NCI-H1930 (cell line): Measurements from ENCODE around the gene ZBED4.
"Not testable (repeated sequence)": the region's sequence is repeated elsewhere in the genome, so short reads cannot be mapped to it uniquely, and the experiment has no call there.

ENCODE experiments used
- DNase-seq, 2 experiments: peaks; one replicate each; lab custom pipeline; 2025; lab: John Stamatoyannopoulos, UW

Gene ZBED4

DNA sequence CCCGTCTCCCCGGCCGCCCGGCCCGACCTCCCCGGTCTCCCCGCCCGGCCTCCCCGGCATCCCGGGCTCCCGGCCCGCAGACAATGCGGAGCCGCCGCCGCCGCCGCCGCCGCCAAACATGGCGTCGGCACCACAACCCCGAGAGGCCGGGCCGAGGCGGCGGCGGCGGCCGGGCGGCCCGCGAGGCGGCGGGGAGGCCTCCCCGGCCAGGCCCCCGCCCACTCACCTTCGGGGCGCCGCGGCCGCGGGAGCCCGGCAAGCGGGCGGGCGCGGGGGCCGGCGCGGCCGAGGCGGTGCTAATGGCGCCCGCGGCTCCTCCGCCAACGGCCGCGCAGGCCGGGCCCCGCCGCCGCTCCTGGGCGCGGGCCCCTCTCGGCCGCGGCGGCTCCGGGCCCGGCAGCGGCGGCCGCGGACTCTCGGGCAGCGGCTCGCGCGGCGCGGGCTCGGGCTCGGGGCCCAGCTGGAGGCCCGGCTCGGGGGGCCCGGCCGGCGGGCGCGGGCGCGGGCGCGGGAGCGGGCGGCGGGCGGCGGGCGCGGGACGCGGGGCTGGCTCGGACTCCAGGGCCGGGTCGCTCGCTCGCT lies 26.3 kb upstream of the ZBED4 start:
- DNase-seq = no peak

DNA sequence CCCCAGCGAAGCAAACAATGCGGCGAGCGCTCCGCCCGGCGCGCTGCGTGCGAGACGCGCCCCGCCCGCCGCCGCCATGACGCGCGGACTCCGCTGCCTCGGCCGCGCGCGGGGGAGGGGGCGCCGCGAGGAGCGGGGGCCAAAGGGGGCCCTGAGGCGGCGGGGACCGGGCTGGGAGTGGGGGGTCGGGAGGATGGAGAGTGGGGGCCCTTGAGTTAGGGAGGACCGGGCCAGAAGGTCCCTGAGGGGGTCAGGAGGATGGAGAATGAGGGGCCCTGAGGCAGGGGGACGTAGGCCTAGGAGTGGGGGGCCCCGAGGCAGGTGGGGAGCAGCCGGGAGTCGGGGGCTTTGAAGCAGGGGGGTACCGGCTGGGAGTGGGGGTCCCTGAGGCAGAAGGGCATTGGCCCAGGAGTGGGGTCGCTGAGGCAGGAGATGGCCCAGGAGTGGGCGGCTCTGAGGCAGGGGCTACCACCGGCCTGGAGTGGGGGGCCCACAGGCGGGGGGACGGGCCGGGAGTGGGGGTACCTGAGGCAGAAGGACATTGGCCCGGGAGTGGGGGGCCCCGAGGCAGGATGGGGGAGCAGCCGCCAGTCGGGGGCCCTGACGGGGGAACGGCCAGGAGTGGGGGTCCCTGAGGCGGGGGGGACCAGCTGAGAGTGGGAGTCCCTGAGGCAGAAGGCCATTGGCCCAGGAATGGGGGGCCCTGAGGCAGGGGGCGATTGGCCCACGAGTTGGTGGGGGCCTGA lies 25.6 kb upstream of the ZBED4 start, which contains the start of gene BRD1:
Gene BRD1, minus strand, starts transcription at position 21 of the 746 bp plus-strand sequence. CDS start 3,556 bp downstream, outside the sequence.
- DNase-seq = peak in 1 of 2 experiments; percentile 67

DNA sequence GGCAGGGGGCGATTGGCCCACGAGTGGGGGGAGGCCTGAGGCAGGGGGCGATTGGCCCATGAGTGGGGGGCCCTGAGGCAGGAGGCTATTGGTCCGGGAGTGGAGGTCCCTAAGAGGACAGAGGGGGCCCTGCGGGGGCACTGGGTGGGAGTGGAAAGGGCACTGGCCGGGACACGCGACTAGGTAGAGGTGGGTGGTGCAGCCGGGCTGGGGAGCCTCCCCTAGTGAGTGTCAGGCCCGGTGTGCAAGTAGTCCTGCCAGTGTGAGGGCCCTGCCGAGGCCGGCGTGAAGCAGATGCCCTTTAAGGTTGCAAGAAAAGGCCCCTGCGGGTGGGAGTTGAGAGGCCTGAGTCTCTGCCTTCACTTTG lies 25.1 kb upstream of the ZBED4 start:
- DNase-seq = no peak

DNA sequence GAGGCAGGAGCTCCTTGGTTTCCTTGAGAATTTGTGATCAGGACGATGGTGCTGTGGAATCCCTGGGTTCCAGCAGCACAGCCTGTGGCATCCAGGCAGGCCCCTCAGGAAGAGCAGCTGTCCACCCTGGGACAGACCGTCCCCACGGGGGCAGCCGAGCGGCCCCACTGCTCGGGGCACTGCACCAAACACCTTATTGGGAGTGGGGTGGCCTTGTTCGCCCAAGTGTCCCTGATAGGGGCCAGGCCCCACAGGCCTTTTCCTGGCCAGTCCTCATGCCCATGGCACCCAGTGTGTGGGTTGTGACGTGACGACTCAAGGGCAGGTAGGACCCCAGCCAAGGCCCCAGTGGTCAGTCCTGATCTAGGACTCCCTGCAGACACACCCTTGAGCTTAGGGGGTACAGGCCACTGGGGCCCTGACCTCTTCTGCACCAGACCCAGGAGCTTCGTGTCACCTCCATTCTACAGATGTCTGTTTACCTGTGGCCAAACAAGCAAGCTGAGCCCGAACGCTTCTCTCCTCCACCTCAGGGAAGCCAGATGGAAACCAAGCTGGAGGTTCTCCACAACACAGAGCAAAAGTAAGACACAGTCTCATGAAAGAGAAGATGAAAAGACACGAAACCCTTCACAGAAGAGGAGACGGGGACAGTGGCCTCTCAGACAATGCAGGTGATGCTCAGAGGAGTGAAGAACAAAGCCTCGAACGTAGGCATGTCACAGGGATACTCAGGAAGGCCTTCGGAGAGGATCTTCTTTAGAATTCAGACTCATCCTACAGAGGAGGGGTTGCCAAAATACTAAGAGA lies 24.4 kb upstream of the ZBED4 start:
- DNase-seq = no peak

DNA sequence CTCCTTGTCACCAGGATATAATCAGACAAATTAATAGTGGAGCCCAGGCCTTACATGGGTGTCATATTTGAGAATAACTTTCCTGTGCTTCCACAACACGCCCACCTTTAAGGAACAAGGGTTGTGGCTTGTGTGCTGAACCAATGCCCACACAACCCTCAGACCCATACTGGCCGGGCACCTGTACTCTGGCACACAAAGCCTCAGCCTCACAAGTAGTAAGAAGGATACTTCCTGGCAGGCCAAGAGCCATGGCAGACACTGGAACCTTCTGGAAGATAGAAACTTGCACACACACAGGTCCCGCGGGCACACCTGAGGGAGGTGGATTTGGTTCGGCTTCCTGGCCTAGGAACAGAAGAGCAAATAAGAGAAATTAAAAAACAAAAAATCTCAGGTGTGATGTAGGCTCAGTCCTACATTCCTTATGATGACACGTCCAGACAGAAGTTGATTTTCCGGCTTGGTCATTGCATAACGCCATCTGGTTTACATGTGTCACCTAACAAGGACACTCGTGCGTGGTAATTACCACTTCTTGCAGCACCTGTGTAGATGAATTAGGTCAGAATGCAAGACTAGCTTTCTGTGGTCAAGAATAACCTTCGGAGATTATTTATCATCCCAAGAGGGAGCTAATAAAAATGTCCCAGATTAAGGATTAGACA lies 20.2 kb upstream of the ZBED4 start:
- no peak for DNase-seq

DNA sequence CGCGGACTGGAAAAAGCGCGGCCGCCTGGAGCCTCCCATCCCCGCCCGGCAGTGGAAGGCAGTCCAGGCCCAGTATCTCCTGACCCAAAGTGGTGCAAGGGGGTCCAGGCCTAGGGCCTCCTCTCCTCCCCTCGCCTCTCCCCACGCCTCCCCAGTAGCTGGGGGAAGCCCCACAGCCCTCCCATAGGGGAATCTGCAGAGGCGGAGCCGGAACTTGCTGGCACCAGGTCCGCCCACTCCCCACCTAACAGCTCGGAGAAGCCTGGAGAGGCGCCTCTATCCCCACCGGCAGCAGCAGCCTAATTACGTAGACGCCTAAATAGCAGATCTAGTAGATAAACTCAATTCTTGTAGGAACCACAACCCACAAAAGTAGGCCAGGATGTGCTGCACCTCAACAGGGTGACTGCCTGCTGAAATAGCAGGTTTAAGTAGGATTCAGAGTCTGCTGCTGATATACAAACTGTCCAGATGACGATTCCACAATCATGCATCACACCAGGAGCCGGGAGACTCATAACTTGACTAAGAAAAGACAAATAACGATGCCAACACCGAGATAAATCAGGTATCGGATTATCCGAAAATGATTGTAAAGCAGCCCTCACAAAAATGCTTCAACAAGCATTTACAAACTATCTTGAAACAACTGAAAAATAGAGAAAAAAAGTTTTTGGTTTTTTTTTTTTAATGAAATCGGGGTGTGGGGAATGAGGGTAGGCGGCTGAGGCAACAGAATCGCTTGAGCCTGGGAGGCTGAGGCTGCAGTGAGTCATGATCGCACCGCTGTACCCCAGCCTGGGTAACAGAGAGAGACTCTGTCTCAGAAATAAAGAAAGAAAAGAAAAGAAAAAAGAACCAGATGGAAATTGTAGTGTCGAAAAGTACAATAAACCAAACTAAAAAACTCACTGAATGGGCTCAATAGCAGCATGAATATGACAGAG lies 14.6 kb upstream of the ZBED4 start:
- no peak for DNase-seq

DNA sequence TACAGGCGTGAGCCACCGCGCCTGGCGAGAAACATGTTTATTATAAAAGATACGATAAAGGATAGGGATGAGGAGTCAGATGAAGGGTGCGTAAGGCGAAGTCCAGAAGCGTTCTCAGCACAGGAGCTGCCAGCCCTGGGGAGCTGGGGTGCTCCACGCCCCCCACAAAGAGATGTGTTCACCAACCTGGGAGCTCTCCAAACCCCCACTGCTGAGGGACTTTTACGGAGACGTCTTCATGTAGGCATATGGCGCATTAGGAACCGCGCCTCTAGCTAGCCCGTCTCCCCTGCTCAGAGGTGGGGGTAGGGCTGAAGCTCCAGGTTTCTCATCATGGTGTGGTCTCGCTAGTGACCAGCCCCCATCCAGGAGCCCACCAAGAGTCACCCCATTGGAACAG lies 8.4 kb upstream of the ZBED4 start:
- no peak for DNase-seq

DNA sequence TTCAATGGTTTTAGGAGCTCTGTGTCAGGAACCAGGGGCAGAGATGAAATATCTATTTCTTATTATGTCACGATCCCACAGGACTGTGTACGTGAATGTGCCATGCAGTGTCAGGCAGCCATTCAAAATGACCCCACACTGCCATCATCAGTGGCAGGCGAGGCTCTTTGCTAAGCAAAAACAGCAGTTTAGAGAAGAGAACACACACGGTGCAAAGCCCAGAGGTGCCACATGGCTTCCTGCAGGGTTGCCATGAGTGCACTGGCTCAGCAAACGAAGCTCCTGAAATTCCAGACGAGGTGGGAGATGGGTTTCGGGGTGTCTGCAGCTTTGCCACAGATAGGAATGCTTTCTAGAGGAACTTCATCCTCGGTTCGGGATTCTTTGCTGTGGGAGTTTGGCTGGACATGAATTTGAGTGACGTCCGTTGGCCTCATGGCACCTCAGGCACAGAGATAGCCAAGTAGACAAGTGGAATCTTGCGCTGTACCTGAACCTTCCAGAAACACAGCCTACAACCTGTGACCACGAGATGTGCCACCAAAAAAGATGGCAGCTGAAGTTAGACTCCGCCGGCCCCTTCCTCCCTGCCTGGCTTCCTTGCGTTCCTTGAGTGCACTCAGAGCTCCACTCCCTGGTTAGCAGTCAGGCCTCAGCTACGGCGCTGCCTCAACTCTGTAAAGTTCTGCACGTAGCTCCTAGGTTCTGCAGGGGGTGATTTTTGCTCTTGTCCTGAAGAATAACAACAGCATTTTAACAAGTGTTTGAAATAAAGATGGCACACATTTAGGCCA lies 7.8 kb upstream of the ZBED4 start:
- DNase-seq = no peak

DNA sequence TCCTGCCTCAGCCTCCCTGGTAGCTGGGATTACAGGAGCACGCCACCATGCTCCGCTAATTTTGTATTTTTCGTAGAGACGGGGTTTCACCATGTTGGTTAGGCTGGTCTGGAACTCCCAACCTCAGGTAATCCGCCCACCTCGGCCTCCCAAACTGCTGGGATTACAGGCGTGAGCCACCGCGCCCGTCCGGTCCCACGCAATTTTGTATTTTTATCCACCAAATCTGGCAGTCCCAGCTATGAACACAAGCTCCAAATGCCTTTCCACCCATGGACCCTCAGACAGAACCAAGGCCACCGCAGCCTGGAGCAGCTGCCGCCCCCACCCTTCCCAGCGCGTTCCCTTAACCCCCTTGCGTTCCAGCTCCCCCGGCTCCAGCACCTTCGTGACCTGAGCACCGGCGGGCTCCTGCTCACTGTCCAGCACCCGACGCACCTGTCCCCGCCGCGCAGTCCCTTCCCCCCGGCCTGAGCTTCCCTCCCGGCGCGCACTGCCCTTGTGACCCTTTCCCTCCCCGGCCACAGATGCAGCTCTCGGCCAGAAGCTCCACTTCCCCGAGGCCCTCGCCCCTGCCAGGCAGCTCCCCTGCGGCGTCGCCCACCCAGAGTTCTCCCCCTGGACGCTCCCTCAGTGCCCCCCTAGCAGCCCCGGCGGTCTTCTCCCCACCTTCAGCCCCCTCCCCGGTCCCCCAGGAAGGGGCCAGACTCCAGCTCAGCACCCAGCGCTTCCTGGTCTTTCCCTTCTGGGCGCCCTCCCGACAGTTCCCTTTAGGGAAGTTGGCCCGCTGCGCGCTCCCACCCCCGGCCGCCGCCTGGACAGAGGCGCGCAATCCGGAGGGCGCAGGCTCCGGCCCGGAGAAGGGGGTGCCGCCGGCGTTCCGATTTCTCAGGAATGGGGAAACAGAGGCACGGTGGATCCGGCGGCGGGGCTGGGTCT lies 5.6 kb upstream of the ZBED4 start:
- DNase-seq = no peak

DNA sequence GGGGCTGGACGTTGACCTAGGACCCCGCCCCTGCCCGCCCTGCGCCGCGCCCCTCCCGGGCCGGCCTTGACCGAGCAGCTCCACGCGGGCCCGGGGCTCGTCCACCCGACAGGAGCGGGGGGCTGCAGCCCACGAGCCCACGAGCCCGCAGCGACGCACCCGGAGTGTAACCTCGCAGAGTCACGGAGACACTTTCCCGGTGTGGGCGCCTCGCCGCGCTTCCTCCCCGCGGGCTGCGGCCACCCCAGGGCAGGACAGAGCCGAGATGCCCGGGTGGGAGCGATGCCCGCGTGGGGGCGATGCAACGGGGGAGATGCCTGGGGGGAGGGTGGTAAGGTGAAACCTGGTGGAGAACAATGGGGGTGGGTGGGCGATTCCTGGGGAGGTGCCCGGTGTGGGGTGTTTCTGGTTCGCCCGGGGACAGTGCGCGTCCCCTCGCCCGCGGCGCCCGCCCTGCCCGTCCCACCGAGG lies 4.9 kb upstream of the ZBED4 start:
- DNase-seq = no peak

DNA sequence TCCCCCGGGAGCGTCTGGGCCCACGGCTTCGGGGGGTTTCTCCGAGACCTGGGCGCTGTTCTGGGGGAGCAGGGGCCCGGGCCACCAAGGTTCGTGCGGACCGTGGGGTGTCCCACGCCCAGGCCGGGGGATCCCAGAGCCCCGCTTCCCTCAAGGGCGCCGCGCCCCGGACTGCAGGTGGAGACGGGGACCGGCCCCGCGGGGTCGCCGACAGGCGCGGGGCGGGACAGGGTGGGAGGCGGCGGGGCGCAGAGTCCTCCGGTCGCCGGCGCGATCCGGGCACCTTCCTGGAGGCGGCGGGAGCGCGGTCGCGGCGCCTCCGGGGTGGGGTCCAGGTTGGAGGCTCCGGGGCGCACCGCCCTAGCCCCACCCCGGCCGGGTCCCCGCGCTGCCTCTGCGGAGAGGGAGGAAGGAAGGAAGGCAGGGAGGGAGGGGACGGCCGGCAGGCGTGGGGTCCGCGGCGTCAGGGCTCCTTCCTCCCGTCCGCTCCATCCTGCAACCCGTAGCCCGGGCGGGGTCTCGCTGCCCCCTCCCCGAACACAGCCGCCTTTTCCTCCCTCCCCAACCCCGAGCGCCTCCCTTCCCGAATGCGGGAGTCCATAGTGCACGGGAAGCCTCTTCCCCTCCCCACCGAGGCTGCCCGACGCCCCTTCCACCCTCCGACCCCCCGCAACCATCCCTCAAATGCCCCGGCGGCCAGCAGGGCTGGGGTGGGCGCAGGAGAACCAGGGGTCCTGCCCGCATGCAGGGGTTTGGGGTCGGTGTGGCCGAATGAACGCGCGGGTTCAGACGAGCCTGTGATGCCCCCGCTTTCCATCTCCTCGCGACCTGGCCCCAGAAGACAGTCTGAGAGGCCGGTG lies 4.3 kb upstream of the ZBED4 start:
- DNase-seq = no peak

DNA sequence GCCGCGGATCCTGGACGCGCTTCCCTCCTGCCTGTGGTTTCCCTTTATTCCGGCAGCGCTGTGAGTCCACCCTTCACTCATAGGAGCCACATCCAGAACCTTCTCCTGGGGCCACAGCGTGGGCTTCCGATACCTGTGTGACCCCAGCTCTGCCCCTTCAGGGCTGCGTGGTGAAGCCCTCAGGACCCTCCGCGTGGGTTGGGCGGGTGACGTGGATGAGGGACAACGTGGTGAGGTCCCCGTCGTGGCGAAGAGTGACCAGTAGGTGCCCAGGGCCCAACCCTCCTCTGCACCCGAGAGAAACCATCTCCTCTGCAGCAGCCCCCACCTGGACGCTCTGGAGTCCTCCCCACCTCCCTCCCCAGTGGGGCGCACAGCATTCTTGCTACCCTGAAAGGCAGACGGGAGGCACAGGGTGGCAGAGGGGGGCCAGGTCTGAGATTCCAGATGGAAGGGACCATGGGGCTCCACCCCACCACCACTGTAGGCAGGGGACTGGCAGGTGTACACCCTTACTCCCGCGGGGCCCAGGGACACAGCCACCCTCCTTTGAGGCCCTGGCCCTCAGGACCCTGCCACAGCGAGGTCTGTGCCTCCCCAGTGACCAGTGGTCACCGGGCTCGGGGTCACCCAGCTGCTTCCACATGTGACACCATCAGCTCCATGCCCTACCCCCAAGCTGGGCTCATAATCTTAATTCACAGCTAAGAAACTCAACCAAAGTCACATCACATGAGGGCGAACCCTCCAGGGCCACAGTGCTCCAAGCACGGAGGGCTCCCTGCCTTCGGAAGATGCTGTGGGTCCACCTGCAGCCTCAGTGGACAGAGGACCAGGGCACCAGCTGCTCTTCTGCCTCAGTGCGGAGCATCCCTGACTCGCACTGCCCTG lies 3.4 kb upstream of the ZBED4 start:
- DNase-seq = no peak

DNA sequence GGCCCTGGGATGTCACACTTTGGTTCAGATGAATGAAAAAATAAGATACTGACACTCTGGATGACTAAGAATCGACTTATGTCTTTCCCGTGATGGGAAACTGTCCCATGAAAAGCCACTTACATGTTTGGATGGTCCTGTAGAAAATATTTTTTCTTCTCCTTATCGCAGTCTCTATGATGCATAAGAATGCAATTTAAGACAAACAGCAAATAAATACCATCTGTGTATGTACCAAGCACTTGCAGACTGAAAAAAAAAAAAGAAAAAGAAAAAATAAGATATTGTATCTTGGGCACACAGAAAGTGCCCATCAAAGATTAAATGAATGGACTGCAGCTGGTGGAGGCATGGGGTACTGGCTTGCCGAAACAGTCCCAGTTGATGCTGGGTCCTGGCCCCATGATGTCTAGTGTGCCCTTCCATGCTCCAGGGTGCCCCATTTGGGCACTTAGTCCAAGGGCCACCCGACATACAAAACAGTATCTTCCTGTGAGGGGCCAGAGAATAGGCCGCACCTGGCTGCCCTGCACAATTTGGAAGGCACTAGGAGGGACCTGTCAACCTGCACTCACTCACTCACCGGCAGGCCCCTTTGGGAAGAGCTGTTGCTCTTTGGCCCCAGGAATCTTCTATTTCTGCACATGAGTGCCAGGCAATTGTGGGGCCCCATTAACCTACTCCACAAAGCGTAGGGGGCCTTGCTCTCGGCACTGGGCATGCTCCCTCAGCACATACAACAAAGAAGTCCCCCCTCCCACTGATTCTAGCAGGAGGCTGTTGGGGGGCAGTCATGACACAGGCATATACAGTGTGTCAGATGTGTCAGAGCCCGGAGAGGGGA lies 2.5 kb upstream of the ZBED4 start:
- DNase-seq = no peak

DNA sequence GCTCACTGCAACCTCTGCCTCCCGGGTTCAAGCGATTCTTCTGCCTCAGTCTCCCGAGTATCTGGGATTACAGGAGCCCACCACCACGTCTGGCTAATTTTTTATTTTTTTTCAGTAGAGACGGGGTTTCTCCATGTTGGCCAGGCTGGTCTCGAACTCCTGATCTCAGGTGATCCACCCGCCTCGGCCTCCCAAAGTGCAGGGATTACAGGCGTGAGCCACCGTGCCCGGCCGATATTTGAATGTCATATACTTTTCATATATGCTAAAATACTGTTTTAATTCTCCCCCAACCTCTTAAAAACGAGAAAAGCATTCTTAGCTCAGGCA lies 1.1 kb upstream of the ZBED4 start:
- DNase-seq = not testable (repeated sequence)

DNA sequence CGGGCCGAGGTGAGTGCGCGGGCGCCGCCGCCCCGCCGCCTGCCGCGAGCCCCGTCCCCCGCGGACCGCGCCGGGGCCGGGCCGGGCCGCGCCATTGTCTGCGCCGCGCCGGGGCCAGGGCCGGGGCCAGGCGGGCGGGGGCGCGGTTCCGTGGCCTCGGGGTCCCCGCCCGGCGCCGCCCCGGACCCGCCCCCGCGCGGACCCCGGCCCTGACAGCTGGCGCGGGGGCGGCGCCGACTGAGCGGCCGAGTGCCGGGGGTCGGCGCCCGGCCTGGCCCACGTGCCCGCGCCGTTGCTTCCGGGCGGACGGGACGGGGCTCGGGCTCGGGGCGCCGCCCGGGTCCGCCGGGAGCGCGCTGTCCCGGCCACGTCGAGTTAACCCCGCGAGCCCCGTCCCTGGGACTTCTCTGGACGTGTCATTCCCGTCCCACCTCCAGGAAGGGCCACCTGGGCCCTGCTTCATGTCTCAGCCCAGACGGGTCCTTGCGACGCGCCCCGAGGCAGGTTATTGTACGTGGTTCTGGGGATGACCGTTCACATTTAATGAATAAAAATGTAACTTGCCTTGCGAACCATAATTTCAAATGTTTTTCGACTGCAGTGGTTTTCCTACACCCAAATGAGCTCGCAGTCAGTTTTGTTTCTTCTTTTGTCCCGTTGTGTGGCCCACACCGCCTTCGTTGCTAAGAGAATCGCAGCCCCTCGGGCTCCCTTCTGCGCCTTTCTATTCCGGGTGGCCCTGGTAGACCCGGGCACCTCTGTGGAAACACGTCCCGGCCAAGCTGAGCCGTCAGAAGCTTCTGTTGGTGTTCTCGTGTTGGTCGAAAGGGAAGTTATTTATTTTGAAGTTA lies 562 bp downstream of the ZBED4 start:
- DNase-seq = peak in 1 of 2 experiments; percentile 27
